ENCODE results near the gene GPR83. TPM values are rescaled to one million over a fixed set of nuclear protein-coding genes. Genes with fewer than 3 reads are reported as not detected.

The GPR83 gene
- total RNA-seq, 1 donor from 2014 or later, result 0.14 TPM

DNA sequence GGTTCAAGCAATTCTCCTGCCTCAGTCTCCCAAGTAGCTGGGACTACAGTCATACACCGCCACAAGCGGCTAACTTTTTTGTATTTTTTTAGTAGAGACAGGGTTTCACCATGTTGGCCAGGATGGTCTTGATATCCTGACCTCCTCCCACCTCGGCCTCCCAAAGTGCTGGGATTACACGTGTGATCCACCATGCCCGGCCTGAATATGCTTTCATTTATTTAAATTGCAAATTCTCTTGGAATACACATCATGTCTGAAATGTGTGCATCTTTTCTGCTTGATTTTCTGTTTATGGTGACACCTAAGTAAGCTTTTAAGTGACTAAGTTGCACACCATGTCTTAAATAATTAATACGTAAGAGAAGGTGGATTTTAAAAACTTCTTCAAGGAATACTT, 65.2 kb downstream of the GPR83 start:
- Histone ChIP-seq H3K27me3 (ENCODE audit: insufficient read depth, low read length) (no peaks in the 10 kb centered on the region), H3K79me2 (ENCODE audit: insufficient read depth, low read length) (no peaks in the 10 kb centered on the region), H3K27ac (ENCODE audit: low read depth, low read length) (no peak overlapping the region), H3K4me2 (ENCODE audit: low read length) (no peak overlapping the region), H4K20me1 (ENCODE audit: insufficient read depth, low read length) (no peaks in the 10 kb centered on the region), H2AFZ (ENCODE audit: low read depth, low read length) (no peak overlapping the region), H3K9me3 (ENCODE audit: insufficient read depth, low read depth, low read length) (no peaks in the 10 kb centered on the region), H3K9ac (ENCODE audit: low read length) (no peak overlapping the region), H3K36me3 (ENCODE audit: insufficient read depth, low read length) (no peaks in the 10 kb centered on the region), H3K4me3 (ENCODE audit: insufficient read depth, low read depth, low read length) (no peak overlapping the region), H3K4me1 (ENCODE audit: insufficient read depth, low read length) (no peaks in the 10 kb centered on the region)
- Mint-ChIP-seq H3K36me3 (ENCODE audit: low read depth, unreplicated experiment) (no peaks in the 10 kb centered on the region), H3K27me3 (ENCODE audit: low read depth, unreplicated experiment) (no peaks in the 10 kb centered on the region), H3K27ac (ENCODE audit: unreplicated experiment) (no peak overlapping the region), H3K4me3 (ENCODE audit: unreplicated experiment) (no peak overlapping the region), H3K4me1 (ENCODE audit: low read depth, unreplicated experiment) (no peaks in the 10 kb centered on the region), H3K9me3 (ENCODE audit: unreplicated experiment) (no peaks in the 10 kb centered on the region)
- TF ChIP-seq EZH2 (IDR thresholded peaks at IDR 0.05; ENCODE audit: insufficient read depth, low read length), result no peak
- TF ChIP-seq, protein P1, sequence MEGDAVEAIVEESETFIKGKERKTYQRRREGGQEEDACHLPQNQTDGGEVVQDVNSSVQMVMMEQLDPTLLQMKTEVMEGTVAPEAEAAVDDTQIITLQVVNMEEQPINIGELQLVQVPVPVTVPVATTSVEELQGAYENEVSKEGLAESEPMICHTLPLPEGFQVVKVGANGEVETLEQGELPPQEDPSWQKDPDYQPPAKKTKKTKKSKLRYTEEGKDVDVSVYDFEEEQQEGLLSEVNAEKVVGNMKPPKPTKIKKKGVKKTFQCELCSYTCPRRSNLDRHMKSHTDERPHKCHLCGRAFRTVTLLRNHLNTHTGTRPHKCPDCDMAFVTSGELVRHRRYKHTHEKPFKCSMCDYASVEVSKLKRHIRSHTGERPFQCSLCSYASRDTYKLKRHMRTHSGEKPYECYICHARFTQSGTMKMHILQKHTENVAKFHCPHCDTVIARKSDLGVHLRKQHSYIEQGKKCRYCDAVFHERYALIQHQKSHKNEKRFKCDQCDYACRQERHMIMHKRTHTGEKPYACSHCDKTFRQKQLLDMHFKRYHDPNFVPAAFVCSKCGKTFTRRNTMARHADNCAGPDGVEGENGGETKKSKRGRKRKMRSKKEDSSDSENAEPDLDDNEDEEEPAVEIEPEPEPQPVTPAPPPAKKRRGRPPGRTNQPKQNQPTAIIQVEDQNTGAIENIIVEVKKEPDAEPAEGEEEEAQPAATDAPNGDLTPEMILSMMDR (IDR thresholded peaks at IDR 0.05; ENCODE audit: insufficient read depth, low read depth, low read length), result no peak
- FAIRE-seq, result no peak
- DNase-seq (ENCODE audit: low read depth), result no peak

DNA sequence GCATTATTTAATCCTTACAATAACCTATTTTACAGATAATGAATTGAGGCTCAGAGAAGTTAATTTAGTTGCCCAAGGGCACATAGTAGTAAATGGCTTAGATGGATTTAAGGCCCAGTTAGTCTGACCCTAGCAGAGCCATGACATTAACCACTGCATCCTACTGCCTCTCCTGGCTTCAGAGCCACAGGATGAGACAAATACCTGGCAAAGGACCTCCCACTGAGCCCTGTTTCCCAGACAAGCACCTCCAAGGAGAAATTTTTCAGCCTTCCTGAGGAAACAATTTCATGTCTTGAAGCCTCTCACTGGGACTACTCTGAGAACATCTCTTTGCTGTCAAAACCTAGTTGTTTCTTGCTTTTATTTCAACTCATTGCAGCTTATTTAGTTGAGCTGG, 68.4 kb downstream of the GPR83 start:
- no peaks in the 10 kb centered on the region for H4K20me1 ChIP-seq (ENCODE audit: insufficient read depth, low read length)
- no peaks in the 10 kb centered on the region for H3K9me3 ChIP-seq (ENCODE audit: insufficient read depth, low read depth, low read length)
- no peak overlapping the region for H3K4me3 ChIP-seq (ENCODE audit: insufficient read depth, low read depth, low read length)
- H3K4me1 ChIP-seq (ENCODE audit: insufficient read depth, low read length), result no peaks in the 10 kb centered on the region
- DNase-seq (ENCODE audit: low read depth), result no peak
- FAIRE-seq, result no peak
- H3K4me3 Mint-ChIP-seq (ENCODE audit: unreplicated experiment), result no peak overlapping the region
- no peaks in the 10 kb centered on the region for H3K27me3 ChIP-seq (ENCODE audit: insufficient read depth, low read length)
- no peak overlapping the region for H3K27ac ChIP-seq (ENCODE audit: low read depth, low read length)
- no peak overlapping the region for H3K4me2 ChIP-seq (ENCODE audit: low read length)
- peaks cover 4% of the 10 kb centered on the region for H3K27me3 Mint-ChIP-seq (ENCODE audit: low read depth, unreplicated experiment)
- H3K79me2 ChIP-seq (ENCODE audit: insufficient read depth, low read length), result no peaks in the 10 kb centered on the region
- no peaks in the 10 kb centered on the region for H3K9me3 Mint-ChIP-seq (ENCODE audit: unreplicated experiment)
- H3K9ac ChIP-seq (ENCODE audit: low read length), result no peak overlapping the region
- no peak overlapping the region for H3K27ac Mint-ChIP-seq (ENCODE audit: unreplicated experiment)
- no peaks in the 10 kb centered on the region for H3K36me3 Mint-ChIP-seq (ENCODE audit: low read depth, unreplicated experiment)
- no peaks in the 10 kb centered on the region for H3K36me3 ChIP-seq (ENCODE audit: insufficient read depth, low read length)
- TF ChIP-seq, protein P1 (IDR thresholded peaks at IDR 0.05; ENCODE audit: insufficient read depth, low read depth, low read length), result no peak
- no peak for TF ChIP-seq EZH2 (IDR thresholded peaks at IDR 0.05; ENCODE audit: insufficient read depth, low read length)
- no peak overlapping the region for H2AFZ ChIP-seq (ENCODE audit: low read depth, low read length)
- H3K4me1 Mint-ChIP-seq (ENCODE audit: low read depth, unreplicated experiment), result no peaks in the 10 kb centered on the region

DNA sequence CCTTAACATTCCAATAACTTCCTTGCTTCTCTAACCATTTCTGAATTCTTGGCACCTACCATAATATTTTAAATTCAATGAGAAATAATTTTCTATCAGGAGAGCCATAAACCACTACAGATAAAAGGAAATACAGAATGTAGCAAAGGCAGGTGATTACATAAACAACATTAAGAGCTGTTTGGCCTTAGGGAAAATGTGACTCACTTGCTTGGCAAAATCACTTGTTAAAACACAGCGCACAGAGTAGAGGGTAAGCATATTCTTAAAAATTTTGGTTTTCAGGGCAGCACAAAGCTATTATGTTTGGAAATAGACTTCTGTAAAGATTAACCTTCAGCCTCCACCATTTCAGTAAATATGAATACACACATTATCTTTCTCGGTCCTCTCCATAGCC, 70.4 kb downstream of the GPR83 start:
- Histone ChIP-seq H3K9ac (ENCODE audit: low read length) (no peak overlapping the region), H3K36me3 (ENCODE audit: insufficient read depth, low read length) (no peaks in the 10 kb centered on the region), H3K27me3 (ENCODE audit: insufficient read depth, low read length) (no peaks in the 10 kb centered on the region), H3K27ac (ENCODE audit: low read depth, low read length) (no peak overlapping the region), H4K20me1 (ENCODE audit: insufficient read depth, low read length) (no peaks in the 10 kb centered on the region), H2AFZ (ENCODE audit: low read depth, low read length) (no peak overlapping the region), H3K79me2 (ENCODE audit: insufficient read depth, low read length) (no peaks in the 10 kb centered on the region), H3K9me3 (ENCODE audit: insufficient read depth, low read depth, low read length) (no peaks in the 10 kb centered on the region), H3K4me1 (ENCODE audit: insufficient read depth, low read length) (no peaks in the 10 kb centered on the region), H3K4me3 (ENCODE audit: insufficient read depth, low read depth, low read length) (no peak overlapping the region), H3K4me2 (ENCODE audit: low read length) (no peak overlapping the region)
- no peak for DNase-seq (ENCODE audit: low read depth)
- Mint-ChIP-seq H3K36me3 (ENCODE audit: low read depth, unreplicated experiment) (no peaks in the 10 kb centered on the region), H3K4me3 (ENCODE audit: unreplicated experiment) (no peak overlapping the region), H3K27ac (ENCODE audit: unreplicated experiment) (no peak overlapping the region), H3K27me3 (ENCODE audit: low read depth, unreplicated experiment) (peaks cover 4% of the 10 kb centered on the region), H3K4me1 (ENCODE audit: low read depth, unreplicated experiment) (no peaks in the 10 kb centered on the region), H3K9me3 (ENCODE audit: unreplicated experiment) (no peaks in the 10 kb centered on the region)
- TF ChIP-seq, protein P1 (IDR thresholded peaks at IDR 0.05; ENCODE audit: insufficient read depth, low read depth, low read length), result no peak
- no peak for TF ChIP-seq EZH2 (IDR thresholded peaks at IDR 0.05; ENCODE audit: insufficient read depth, low read length)
- FAIRE-seq, result no peak
